Measurements from ENCODE around the gene LIMS1. TPM values are rescaled to one million over a fixed set of nuclear protein-coding genes. Genes with fewer than 3 reads are reported as not detected.

The LIMS1 gene
- polyA plus RNA-seq, 6 donors from 2014 or later: 24.9 to 47.8 (median 33.2) TPM

- ATAC-seq (ENCODE audit: low read depth in 2 of 2) (peak; percentile 13 to 19), DNase-seq (no peak)
- H3K27ac Mint-ChIP-seq: peak overlapping the region in 2 of 6 donors; percentile 19 to 71
- peaks cover 0 to 6% (median 0%) of the 10 kb centered on the region in 3 donors for H3K27me3 Mint-ChIP-seq
- H3K36me3 Mint-ChIP-seq: no peaks in the 10 kb centered on the region
- H3K9me3 Mint-ChIP-seq: no peaks in the 10 kb centered on the region
- peak overlapping the region in 6 of 8 donors; percentile 1 to 33 (median 14) for H3K4me3 Mint-ChIP-seq
- H3K4me1 Mint-ChIP-seq: peaks cover 69 to 86% (median 81%) of the 10 kb centered on the region in 3 donors
Measured at GRCh38 chr2:108615480-108616090, 81.3 kb downstream of the LIMS1 start.

DNA sequence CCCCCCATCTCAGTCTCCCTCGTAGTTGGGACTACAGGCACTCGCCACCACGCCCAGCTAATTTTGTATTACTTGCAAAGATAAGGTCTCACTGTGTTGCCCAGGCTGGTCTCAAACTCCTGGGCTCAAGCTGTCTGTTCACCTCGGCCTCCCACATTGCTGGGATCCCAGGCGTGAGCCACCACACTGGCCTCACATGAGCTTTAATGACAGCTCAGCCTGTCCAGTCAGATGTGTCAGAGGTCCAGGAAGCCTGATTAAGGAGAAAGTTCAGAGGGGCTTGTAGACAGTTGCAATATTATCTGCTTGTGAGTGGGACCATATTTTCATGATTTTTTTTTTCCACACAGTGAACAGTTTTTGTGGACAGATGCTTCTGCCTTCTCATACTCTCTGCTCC, 82.0 kb downstream of the LIMS1 start:
- Mint-ChIP-seq H3K27ac (peak overlapping the region in 2 of 6 donors; percentile 19 to 67), H3K9me3 (no peaks in the 10 kb centered on the region), H3K4me1 (peaks cover 71 to 88% (median 83%) of the 10 kb centered on the region in 3 donors), H3K4me3 (peak overlapping the region in 2 of 8 donors; percentile 3 to 53), H3K27me3 (peaks cover 0 to 6% (median 0%) of the 10 kb centered on the region in 3 donors), H3K36me3 (no peaks in the 10 kb centered on the region)
- DNase-seq (no peak), ATAC-seq (ENCODE audit: low read depth in 2 of 2) (no peak)

- Mint-ChIP-seq H3K9me3 (no peaks in the 10 kb centered on the region), H3K27me3 (peaks cover 0 to 6% (median 0%) of the 10 kb centered on the region in 3 donors), H3K27ac (no peak overlapping the region), H3K4me1 (peaks cover 75 to 89% (median 84%) of the 10 kb centered on the region in 3 donors), H3K36me3 (no peaks in the 10 kb centered on the region), H3K4me3 (no peak overlapping the region)
- ATAC-seq (ENCODE audit: low read depth in 2 of 2) (no peak), DNase-seq (no peak)
Measured at GRCh38 chr2:108616751-108617161, 82.5 kb downstream of the LIMS1 start.

DNA sequence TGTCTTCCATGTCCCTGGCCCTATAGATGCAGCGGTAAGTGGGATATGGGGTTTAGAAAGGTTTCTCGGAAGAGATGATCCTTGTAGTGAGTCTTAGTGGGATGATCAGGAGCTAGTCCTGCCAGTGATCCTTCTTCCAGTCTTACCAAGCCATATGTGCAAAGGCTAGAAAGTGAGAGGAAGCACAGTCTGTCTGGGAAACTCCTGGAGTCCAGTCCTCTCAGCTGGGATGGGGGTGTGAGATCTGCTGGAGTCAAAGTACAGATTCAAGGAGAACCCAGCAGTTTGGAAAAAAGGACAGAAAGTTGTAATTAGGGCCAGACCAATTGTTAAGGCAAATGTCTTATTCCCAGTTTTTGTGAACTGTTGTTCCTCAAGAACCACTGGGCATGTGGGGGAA, 83.3 kb downstream of the LIMS1 start:
- ATAC-seq (ENCODE audit: low read depth in 2 of 2) (no peak), DNase-seq (no peak)
- Mint-ChIP-seq H3K36me3 (no peaks in the 10 kb centered on the region), H3K27me3 (peaks cover 0 to 6% (median 0%) of the 10 kb centered on the region in 3 donors), H3K9me3 (no peaks in the 10 kb centered on the region), H3K4me3 (peak overlapping the region in 1 of 8 donors; percentile 75), H3K4me1 (peaks cover 69 to 83% (median 82%) of the 10 kb centered on the region in 3 donors), H3K27ac (peak overlapping the region in 4 of 6 donors; percentile 4 to 51 (median 32))

GRCh38 chr2:108619925-108620620, 85.8 kb downstream of the LIMS1 start:
- no peak for DNase-seq
- Mint-ChIP-seq H3K4me1 (peaks cover 46 to 63% (median 59%) of the 10 kb centered on the region in 3 donors), H3K27ac (peak overlapping the region; percentile 28 to 86 (median 78)), H3K27me3 (no peaks in the 10 kb centered on the region), H3K36me3 (no peaks in the 10 kb centered on the region), H3K9me3 (no peaks in the 10 kb centered on the region), H3K4me3 (peak overlapping the region in 7 of 8 donors; percentile 10 to 90 (median 77))
- no peak for ATAC-seq (ENCODE audit: low read depth in 2 of 2)

GRCh38 chr2:108620656-108621055, 86.4 kb downstream of the LIMS1 start:
- DNase-seq (no peak), ATAC-seq (ENCODE audit: low read depth in 2 of 2) (peak in 1 of 2 donors; percentile 1)
- H3K4me1 Mint-ChIP-seq: peaks cover 42 to 60% (median 57%) of the 10 kb centered on the region in 3 donors
- no peaks in the 10 kb centered on the region for H3K27me3 Mint-ChIP-seq
- H3K36me3 Mint-ChIP-seq: no peaks in the 10 kb centered on the region
- peak overlapping the region; percentile 28 to 95 (median 80) for H3K27ac Mint-ChIP-seq
- H3K9me3 Mint-ChIP-seq: no peaks in the 10 kb centered on the region
- H3K4me3 Mint-ChIP-seq: peak overlapping the region in 7 of 8 donors; percentile 10 to 90 (median 82)

DNA sequence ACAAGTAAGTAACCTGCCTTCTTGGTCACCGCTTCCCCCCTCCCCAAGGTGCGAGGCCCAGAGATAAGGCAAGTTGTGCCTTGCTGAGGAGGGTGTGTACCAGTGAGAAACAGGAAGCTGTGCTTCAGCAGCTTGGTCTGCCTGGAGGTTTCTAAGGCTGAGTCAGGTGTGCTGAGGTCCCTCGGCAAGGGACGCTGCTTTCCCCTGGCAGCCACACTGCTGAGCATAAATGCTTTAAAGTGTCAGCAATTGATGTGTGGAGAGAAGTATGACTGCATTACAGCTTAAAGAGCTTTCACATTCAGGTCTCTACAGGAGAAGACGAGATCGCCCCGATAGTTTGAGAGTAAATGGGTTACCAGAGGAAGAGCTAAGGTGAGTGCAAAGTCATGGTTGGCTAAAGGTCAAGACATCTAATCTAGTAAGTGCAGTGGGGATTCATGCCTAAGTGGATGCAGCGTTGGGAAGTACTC, 86.9 kb downstream of the LIMS1 start:
- H3K9me3 Mint-ChIP-seq: no peaks in the 10 kb centered on the region
- peaks cover 38 to 55% (median 53%) of the 10 kb centered on the region in 3 donors for H3K4me1 Mint-ChIP-seq
- ATAC-seq (ENCODE audit: low read depth in 2 of 2) (peak; percentile 99), DNase-seq (peak; percentile 77)
- H3K4me3 Mint-ChIP-seq: peak overlapping the region; percentile 12 to 90 (median 80)
- H3K27me3 Mint-ChIP-seq: no peaks in the 10 kb centered on the region
- no peaks in the 10 kb centered on the region for H3K36me3 Mint-ChIP-seq
- H3K27ac Mint-ChIP-seq: peak overlapping the region; percentile 28 to 95 (median 82)

GRCh38 chr2:108621687-108622681, 87.7 kb downstream of the LIMS1 start:
- DNase-seq (no peak), ATAC-seq (ENCODE audit: low read depth in 2 of 2) (no peak)
- Mint-ChIP-seq H3K27me3 (no peaks in the 10 kb centered on the region), H3K36me3 (no peaks in the 10 kb centered on the region), H3K9me3 (no peaks in the 10 kb centered on the region), H3K27ac (peak overlapping the region; percentile 3 to 94 (median 76)), H3K4me3 (peak overlapping the region in 4 of 8 donors; percentile 77 to 90 (median 84)), H3K4me1 (peaks cover 32 to 51% (median 47%) of the 10 kb centered on the region in 3 donors)

GRCh38 chr2:108623616-108624015, 89.3 kb downstream of the LIMS1 start:
- no peak for DNase-seq
- H3K27ac Mint-ChIP-seq: no peak overlapping the region
- H3K36me3 Mint-ChIP-seq: no peaks in the 10 kb centered on the region
- peaks cover 0 to 4% (median 0%) of the 10 kb centered on the region in 3 donors for H3K27me3 Mint-ChIP-seq
- ATAC-seq (ENCODE audit: low read depth in 2 of 2): no peak
- H3K4me3 Mint-ChIP-seq: no peak overlapping the region
- H3K4me1 Mint-ChIP-seq: peaks cover 33 to 45% (median 43%) of the 10 kb centered on the region in 3 donors
- no peaks in the 10 kb centered on the region for H3K9me3 Mint-ChIP-seq

GRCh38 chr2:108625186-108625827, 91.0 kb downstream of the LIMS1 start:
- no peak for DNase-seq
- H3K4me1 Mint-ChIP-seq: peaks cover 29 to 43% (median 42%) of the 10 kb centered on the region in 3 donors
- H3K27ac Mint-ChIP-seq: peak overlapping the region in 1 of 6 donors; percentile 26

DNA sequence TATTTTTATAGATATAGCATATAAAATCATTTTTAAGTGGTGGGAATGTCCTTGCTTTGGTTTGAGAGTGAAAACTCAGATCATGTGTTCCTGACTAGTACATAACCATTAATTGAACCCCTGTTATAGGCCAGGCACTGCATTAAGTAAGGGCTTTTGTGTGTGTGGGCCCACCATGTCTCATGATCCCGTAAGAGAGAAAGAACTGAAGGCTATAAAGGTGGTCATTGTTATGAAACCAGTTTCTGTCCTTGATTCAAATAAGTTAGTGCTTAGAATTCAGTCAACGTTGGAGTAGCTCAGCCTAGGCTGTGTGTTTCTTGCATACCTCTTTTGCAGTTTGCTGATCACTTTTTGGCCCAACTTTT, 91.5 kb downstream of the LIMS1 start:
- ATAC-seq (ENCODE audit: low read depth in 2 of 2): no peak
- Mint-ChIP-seq H3K27ac (no peak overlapping the region), H3K4me3 (no peak overlapping the region), H3K4me1 (peaks cover 26 to 43% (median 42%) of the 10 kb centered on the region in 3 donors), H3K27me3 (peaks cover 0 to 4% (median 0%) of the 10 kb centered on the region in 3 donors), H3K9me3 (no peaks in the 10 kb centered on the region), H3K36me3 (no peaks in the 10 kb centered on the region)
- DNase-seq: no peak

More at GRCh38 chr2:108625186-108625827, 91.0 kb downstream of the LIMS1 start:
- peaks cover 0 to 4% (median 0%) of the 10 kb centered on the region in 3 donors for H3K27me3 Mint-ChIP-seq
- H3K4me3 Mint-ChIP-seq: no peak overlapping the region
- H3K9me3 Mint-ChIP-seq: no peaks in the 10 kb centered on the region
- ATAC-seq (ENCODE audit: low read depth in 2 of 2): no peak
- H3K36me3 Mint-ChIP-seq: no peaks in the 10 kb centered on the region

DNA sequence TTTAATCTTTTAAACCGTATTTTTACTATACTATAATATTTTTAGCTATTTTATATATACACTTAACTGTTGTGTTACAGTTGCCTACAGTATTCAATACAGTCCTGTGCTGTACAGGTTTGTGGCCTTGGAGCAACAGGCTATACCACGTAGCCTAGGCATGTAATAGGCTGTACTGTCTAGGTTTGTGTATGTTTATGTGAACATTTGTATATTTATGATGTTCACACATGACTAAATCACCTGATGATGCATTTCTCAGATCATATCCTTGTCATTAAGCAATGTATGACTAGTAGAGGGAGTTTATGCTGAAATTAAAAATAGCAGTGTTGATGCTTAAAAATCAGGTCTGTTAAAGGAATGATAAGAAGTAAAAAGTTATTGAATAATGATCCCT, 92.7 kb downstream of the LIMS1 start:
- ATAC-seq (ENCODE audit: low read depth in 2 of 2): no peak
- peaks cover 28 to 43% (median 42%) of the 10 kb centered on the region in 3 donors for H3K4me1 Mint-ChIP-seq
- H3K36me3 Mint-ChIP-seq: no peaks in the 10 kb centered on the region
- peaks cover 0 to 4% (median 3%) of the 10 kb centered on the region in 3 donors for H3K27me3 Mint-ChIP-seq
- no peaks in the 10 kb centered on the region for H3K9me3 Mint-ChIP-seq
- H3K27ac Mint-ChIP-seq: no peak overlapping the region
- H3K4me3 Mint-ChIP-seq: no peak overlapping the region
- DNase-seq: no peak
